ENCODE data around the gene SH3BGRL2. TPM values are rescaled to one million over a fixed set of nuclear protein-coding genes. Genes with fewer than 3 reads are reported as not detected.

The SH3BGRL2 gene
- total and polyA plus RNA-seq, 2 experiments from 2014 or later = 8.4 to 24.5 TPM

DNA sequence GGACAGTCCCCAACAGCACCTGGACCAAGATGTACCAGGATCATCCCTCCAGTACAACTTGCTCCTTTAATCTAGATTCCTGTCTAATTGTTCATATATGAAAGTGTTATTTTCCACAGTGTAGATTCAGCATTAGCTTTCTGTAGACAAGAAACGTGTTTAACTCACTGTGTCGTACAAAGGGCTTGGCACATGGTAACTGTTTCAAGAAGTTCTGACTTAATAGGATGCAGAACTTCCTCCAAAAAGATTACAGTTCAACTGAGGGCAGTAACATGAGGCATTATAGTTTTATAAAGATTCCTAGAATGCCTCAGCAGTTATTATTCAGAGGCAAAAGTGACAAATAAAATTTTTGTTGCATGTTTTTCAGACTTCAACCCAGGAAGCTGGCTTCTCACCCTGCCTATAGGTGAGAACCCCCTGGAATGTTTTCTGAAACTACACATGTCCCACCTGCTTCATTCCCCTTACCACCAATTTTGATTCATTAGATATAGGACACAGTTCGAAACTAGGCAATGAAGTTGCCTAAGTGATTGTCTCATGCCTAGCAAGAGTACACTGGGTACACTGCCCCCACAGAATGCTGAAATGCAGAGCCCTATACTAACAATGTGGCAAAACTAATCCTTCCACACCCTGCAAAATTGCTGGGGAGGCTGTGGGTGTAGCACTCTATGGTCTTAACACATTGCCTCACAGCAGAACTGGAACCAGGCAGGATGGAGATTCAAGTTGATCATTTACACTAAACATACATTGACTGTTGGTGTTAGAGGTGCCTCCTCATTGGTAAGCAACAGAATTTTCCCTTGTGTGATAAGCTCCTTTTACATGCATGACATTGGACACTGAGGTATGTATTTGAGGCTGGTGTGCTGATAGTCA lies 22.6 kb upstream of the SH3BGRL2 start (continued):
- TF ChIP-seq, protein P1, sequence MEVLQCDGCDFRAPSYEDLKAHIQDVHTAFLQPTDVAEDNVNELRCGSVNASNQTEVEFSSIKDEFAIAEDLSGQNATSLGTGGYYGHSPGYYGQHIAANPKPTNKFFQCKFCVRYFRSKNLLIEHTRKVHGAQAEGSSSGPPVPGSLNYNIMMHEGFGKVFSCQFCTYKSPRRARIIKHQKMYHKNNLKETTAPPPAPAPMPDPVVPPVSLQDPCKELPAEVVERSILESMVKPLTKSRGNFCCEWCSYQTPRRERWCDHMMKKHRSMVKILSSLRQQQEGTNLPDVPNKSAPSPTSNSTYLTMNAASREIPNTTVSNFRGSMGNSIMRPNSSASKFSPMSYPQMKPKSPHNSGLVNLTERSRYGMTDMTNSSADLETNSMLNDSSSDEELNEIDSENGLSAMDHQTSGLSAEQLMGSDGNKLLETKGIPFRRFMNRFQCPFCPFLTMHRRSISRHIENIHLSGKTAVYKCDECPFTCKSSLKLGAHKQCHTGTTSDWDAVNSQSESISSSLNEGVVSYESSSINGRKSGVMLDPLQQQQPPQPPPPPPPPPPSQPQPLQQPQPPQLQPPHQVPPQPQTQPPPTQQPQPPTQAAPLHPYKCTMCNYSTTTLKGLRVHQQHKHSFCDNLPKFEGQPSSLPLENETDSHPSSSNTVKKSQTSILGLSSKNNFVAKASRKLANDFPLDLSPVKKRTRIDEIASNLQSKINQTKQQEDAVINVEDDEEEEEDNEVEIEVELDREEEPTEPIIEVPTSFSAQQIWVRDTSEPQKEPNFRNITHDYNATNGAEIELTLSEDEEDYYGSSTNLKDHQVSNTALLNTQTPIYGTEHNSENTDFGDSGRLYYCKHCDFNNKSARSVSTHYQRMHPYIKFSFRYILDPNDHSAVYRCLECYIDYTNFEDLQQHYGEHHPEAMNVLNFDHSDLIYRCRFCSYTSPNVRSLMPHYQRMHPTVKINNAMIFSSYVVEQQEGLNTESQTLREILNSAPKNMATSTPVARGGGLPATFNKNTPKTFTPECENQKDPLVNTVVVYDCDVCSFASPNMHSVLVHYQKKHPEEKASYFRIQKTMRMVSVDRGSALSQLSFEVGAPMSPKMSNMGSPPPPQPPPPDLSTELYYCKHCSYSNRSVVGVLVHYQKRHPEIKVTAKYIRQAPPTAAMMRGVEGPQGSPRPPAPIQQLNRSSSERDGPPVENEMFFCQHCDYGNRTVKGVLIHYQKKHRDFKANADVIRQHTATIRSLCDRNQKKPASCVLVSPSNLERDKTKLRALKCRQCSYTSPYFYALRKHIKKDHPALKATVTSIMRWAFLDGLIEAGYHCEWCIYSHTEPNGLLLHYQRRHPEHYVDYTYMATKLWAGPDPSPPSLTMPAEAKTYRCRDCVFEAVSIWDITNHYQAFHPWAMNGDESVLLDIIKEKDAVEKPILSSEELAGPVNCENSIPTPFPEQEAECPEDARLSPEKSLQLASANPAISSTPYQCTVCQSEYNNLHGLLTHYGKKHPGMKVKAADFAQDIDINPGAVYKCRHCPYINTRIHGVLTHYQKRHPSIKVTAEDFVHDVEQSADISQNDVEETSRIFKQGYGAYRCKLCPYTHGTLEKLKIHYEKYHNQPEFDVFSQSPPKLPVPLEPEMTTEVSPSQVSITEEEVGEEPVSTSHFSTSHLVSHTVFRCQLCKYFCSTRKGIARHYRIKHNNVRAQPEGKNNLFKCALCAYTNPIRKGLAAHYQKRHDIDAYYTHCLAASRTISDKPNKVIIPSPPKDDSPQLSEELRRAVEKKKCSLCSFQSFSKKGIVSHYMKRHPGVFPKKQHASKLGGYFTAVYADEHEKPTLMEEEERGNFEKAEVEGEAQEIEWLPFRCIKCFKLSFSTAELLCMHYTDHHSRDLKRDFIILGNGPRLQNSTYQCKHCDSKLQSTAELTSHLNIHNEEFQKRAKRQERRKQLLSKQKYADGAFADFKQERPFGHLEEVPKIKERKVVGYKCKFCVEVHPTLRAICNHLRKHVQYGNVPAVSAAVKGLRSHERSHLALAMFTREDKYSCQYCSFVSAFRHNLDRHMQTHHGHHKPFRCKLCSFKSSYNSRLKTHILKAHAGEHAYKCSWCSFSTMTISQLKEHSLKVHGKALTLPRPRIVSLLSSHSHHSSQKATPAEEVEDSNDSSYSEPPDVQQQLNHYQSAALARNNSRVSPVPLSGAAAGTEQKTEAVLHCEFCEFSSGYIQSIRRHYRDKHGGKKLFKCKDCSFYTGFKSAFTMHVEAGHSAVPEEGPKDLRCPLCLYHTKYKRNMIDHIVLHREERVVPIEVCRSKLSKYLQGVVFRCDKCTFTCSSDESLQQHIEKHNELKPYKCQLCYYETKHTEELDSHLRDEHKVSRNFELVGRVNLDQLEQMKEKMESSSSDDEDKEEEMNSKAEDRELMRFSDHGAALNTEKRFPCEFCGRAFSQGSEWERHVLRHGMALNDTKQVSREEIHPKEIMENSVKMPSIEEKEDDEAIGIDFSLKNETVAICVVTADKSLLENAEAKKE (CRISPR knock-in tag; IDR thresholded peaks at IDR 0.05) = no peak
- TF ChIP-seq ZNF114 (CRISPR knock-in tag; IDR thresholded peaks at IDR 0.05) (no peak), CTCF (conservative IDR thresholded peaks at IDR 0.05; ENCODE audit: low read depth in 2 of 2) (no peak), EZH2phosphoT487 (IDR thresholded peaks at IDR 0.05; ENCODE audit: unreplicated experiment) (no peak), POLR2AphosphoS5 (IDR thresholded peaks at IDR 0.05; ENCODE audit: low read depth) (no peak), JUNB (IDR thresholded peaks at IDR 0.05; ENCODE audit: unreplicated experiment) (no peak), CREB1 (CRISPR knock-in tag; IDR thresholded peaks at IDR 0.05; ENCODE audit: low read depth) (no peak)
